HFF-Myc (cell line): Measurements from ENCODE around the gene APOBEC2.

ENCODE experiments used
- DNase-seq: peaks from one replicate; pipeline ENCODE4 v3.0.0-alpha.2; 2011; ENCODE audit warnings: low read depth; ENCODE audit errors: extremely low read depth
- H3K4me3 ChIP-seq: replicated peaks from 2 replicates; pipeline ENCODE4 v1.5.1; 2011; ENCODE audit warnings: low read depth, mild to moderate bottlenecking, control low read depth, low read length
- TF ChIP-seq, protein P1 (sequence below): IDR thresholded peaks from 2 replicates; pipeline ENCODE4 v1.5.1; 2012; ENCODE audit warnings: mild to moderate bottlenecking, low read depth, low read length, control low read depth; ENCODE audit errors: missing control alignments

APOBEC2 gene

DNA sequence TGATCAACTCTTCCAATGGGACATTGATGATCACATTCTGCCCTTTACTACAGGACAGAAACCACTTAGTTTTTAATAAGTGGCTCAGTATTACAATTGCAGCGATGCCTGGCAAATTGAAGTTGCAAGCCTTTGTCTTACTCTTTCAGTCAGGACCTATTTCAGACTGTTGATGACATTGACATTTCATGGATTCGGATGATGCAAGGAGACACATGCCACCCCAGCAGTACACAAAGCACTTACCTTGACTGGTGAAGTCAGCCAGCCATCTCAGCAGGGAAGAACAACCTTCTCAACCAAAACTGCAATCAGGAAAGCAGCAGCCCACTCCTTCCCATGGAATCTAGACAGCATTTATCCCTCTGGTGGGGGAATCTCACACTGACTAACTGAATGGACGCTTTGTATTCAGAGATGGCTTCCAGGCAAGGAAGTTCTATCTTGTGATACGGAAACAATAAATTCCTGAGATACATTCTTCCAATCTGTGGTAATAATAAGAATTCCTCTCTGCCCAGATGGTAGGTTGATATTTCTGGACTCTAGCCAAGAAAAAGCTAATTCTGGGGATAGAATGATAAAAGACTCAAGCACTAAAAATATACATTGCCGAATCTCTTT lies 44.6 kb downstream of the APOBEC2 start:
- DNase-seq, result no peak
- H3K4me3 ChIP-seq, result no peak overlapping the region
- TF ChIP-seq, protein P1, sequence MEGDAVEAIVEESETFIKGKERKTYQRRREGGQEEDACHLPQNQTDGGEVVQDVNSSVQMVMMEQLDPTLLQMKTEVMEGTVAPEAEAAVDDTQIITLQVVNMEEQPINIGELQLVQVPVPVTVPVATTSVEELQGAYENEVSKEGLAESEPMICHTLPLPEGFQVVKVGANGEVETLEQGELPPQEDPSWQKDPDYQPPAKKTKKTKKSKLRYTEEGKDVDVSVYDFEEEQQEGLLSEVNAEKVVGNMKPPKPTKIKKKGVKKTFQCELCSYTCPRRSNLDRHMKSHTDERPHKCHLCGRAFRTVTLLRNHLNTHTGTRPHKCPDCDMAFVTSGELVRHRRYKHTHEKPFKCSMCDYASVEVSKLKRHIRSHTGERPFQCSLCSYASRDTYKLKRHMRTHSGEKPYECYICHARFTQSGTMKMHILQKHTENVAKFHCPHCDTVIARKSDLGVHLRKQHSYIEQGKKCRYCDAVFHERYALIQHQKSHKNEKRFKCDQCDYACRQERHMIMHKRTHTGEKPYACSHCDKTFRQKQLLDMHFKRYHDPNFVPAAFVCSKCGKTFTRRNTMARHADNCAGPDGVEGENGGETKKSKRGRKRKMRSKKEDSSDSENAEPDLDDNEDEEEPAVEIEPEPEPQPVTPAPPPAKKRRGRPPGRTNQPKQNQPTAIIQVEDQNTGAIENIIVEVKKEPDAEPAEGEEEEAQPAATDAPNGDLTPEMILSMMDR, result no peak

DNA sequence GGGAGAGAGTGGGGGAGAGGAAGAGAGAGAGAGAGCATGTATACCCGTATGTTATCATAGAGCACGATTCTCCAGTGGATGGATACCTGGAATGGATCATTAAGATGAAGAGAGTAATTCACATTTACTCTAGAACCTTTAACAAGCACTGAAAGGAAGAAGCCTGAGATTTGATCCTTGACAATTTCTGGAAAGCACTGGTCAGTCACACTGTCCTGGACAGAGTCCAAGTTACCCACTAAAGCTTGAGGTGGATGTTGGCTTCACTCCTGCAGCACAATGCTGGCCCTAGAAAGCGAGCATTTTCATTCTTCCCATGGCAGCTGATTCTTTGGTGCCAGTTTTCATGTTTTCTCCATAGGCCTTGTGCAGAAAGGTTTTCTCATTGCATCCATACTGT lies 45.4 kb downstream of the APOBEC2 start:
- TF ChIP-seq, protein P1, result no peak
- H3K4me3 ChIP-seq, result no peak overlapping the region
- DNase-seq, result no peak

DNA sequence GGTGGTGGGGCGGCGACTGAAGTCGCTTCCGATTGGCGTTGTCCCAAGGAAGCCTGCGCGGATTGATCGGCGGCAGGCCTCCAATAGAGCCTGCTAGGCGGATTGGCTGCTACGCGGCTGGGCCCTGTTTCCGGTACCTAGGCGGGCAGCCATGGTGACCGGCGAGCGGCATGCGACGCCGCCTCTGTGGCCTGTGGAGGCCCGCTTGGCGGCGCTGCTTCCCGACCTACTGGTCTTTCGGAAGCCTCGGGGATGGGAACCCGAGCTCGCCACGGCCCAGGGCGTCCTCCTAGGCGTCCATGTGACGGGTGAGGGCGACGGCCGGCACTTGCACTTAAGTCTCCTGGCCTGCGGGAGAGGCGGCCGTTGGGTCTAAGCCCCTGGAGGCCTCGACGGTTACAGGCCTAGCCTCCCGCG lies 47.9 kb downstream of the APOBEC2 start:
- no peak for DNase-seq
- TF ChIP-seq, protein P1, result no peak
- H3K4me3 ChIP-seq, result no peak overlapping the region

DNA sequence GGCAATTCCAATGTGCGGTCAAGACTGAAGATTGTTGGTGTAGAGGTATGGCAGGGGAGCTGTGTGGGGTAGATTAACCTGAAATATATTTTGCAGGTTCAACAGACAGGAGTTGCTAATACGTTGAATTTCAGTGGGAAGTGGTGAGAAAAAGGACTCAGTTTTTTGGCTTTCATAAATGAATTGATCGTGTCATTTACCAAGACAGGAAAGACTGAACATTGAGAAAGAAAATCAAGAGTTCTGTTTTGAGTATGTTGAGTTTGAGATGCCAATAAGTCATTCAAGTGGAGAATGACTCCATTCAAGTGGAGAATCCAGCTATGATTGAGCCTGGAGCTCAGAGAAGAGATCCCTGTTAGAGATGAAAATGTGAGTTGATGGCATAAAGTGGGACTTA lies 50.8 kb downstream of the APOBEC2 start:
- DNase-seq, result no peak
- TF ChIP-seq, protein P1, result no peak
- H3K4me3 ChIP-seq, result no peak overlapping the region

DNA sequence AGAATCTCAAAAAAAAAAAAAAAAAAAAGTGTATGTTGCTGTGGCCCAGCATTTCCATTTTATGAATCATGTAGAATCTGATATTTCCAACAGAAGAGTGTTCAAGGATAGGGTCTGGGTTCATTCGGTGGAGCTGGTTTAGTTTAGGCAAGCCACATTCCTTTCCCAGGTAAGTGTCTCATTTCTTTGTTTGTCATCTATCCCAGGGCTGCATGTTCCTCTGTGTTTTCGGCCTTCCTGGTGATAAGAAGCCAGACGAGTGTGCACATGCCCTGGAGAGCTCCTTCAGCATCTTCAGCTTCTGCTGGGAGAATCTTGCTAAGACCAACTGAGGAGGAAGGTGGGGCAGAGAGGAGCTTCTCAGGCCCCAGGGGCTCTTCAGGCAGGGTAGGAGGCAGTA lies 58.0 kb downstream of the APOBEC2 start:
- no peak overlapping the region for H3K4me3 ChIP-seq
- TF ChIP-seq, protein P1, result no peak
- no peak for DNase-seq
